ENCODE measurements around the gene TBX15.

GRCh38 chr1:118947790-118948189 lies 40.4 kb downstream of the TBX15 start:
- TF ChIP-seq SUZ12 (IDR thresholded peaks at IDR 0.05; ENCODE audit: extremely low read depth, insufficient read depth, insufficient read length) (no peak), YY1 (IDR thresholded peaks at IDR 0.05; ENCODE audit: insufficient read depth, insufficient read length) (no peak)

Data from NT2/D1 (cell line).